ENCODE data around the gene RNF141.

- TF ChIP-seq CTCF (IDR thresholded peaks at IDR 0.05) (no peak), EZH2 (IDR thresholded peaks at IDR 0.05) (no peak), EZH2phosphoT487 (IDR thresholded peaks at IDR 0.05) (no peak)
These were observed 35.0 kb downstream of the RNF141 start for GRCh38 chr11:10506008-10506370.

All from neural progenitor cell (in vitro differentiated cells).